Adrenal gland (tissue), 5 donors: ENCODE results near the gene GPR65.
"Not testable (repeated sequence)": the region's sequence is repeated elsewhere in the genome, so short reads cannot be mapped to it uniquely, and the experiment has no call there.

Experiments used
- POLR2A ChIP-seq, 2 donors: fragments of 450-650 bp; IDR thresholded peaks; one replicate each; pipeline ENCODE4 v1.6.1; 2017; ENCODE audit warnings: antibody characterized with exemption in 2 of 2, mild to moderate bottlenecking in 2 of 2, moderate library complexity in 1 of 2
- TF ChIP-seq, protein P1 (sequence below), 6 experiments: fragments of 450-650 bp in 4 of 6; fragments of 200-600 bp in 2 of 6; sonication (generic) in 1 of 6; IDR thresholded peaks; 1 replicate in 5 of 6; 2 replicates in 1 of 6; pipeline versions ENCODE4 v1.5.1 to v1.8.0; 2016 to 2021; ENCODE audit warnings: antibody characterized with exemption in 6 of 6, mild to moderate bottlenecking in 2 of 6, moderate library complexity in 1 of 6
- donor health status: DM: no; HTN: no; CAD: no.

DNA sequence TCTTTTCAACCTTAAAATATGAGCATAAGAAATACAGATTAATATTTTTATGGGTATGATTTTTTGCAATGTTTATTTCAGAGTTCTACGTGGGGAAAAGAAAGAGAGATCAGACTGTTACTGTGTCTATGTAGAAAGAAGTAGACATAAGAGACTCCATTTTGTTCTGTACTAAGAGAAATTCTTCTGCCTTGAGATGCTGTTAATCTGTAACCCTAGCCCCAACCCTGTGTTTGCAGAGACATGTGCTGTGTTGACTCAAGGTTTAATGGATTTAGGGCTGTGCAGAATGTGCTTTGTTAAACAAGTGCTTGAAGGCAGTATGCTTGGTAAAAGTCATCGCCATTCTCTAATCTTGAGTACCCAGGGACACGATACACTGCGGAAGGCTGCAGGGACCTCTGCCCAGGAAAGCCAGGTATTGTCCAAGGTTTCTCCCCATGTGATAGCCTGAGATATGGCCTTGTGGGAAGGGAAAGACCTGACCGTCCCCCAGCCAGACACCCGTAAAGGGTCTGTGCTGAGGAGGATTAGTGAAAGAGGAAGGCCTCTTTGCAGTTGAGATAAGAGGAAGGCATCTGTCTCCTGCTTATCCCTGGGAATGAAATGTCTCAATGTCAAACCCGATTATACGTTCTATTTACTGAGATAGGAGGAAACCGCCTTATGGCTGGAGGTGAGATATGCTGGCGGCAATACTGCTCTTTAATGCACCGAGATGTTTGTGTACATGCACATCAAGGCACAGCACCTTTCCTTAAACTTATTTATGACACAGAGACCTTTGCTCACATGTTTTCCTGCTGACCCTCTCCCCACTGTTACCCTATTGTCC lies 19.5 kb downstream of the GPR65 start:
- not testable (repeated sequence) for TF ChIP-seq POLR2A (IDR thresholded peaks at IDR 0.05)
- TF ChIP-seq, protein P1, sequence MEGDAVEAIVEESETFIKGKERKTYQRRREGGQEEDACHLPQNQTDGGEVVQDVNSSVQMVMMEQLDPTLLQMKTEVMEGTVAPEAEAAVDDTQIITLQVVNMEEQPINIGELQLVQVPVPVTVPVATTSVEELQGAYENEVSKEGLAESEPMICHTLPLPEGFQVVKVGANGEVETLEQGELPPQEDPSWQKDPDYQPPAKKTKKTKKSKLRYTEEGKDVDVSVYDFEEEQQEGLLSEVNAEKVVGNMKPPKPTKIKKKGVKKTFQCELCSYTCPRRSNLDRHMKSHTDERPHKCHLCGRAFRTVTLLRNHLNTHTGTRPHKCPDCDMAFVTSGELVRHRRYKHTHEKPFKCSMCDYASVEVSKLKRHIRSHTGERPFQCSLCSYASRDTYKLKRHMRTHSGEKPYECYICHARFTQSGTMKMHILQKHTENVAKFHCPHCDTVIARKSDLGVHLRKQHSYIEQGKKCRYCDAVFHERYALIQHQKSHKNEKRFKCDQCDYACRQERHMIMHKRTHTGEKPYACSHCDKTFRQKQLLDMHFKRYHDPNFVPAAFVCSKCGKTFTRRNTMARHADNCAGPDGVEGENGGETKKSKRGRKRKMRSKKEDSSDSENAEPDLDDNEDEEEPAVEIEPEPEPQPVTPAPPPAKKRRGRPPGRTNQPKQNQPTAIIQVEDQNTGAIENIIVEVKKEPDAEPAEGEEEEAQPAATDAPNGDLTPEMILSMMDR (IDR thresholded peaks at IDR 0.05) = not testable (repeated sequence)
